Endometrial microvascular endothelial cells (primary cell): ENCODE results near the gene ARVCF. TPM values are rescaled to one million over a fixed set of nuclear protein-coding genes. Genes with fewer than 3 reads are reported as not detected.

Experiments used
- in situ Hi-C: cut with HindIII; loops from 2 replicates; pipeline ENCODE4 v1.10.0; 2017; ENCODE audit warnings: low sequenced_read_pairs, low pct_unique_long_range_greater_than_20kb; ENCODE audit errors: inconsistent ontology term
- total RNA-seq: library from RNA; depleted of rRNA; stranded (reverse); fragments of >200 nt; gene quantifications from one replicate; pipeline ENCODE4 v1.2.3, GENCODE V29; 2015; ENCODE audit errors: inconsistent ontology term

ARVCF gene
- total RNA-seq, 1 donor from 2014 or later, result 60.4 TPM

GRCh38 chr22:20054034-20054427, 37.4 kb upstream of the ARVCF start:
- in situ Hi-C loops, result no loop called here

- in situ Hi-C loops, result no loop called here
Observed at GRCh38 chr22:20053407-20054033, 36.9 kb upstream of the ARVCF start.

GRCh38 chr22:20052309-20053259, 36.0 kb upstream of the ARVCF start:
- in situ Hi-C loops, result no loop called here

- in situ Hi-C loops, result no loop called here
Observed at GRCh38 chr22:20051927-20052308, 35.3 kb upstream of the ARVCF start.

- in situ Hi-C loops, result no loop called here
Observed at GRCh38 chr22:20046730-20047129, 30.1 kb upstream of the ARVCF start.

GRCh38 chr22:20044495-20045151, 28.0 kb upstream of the ARVCF start:
- in situ Hi-C loops, result no loop called here

- in situ Hi-C loops, result no loop called here
Observed at GRCh38 chr22:20043997-20044342, 27.3 kb upstream of the ARVCF start.

GRCh38 chr22:20043057-20043996, 26.7 kb upstream of the ARVCF start:
- in situ Hi-C loops, result no loop called here

GRCh38 chr22:20040327-20041200, 23.9 kb upstream of the ARVCF start:
- in situ Hi-C loops, result no loop called here

- in situ Hi-C loops, result no loop called here
Observed at GRCh38 chr22:20039683-20040325, 23.2 kb upstream of the ARVCF start.

- in situ Hi-C loops, result no loop called here
Observed at GRCh38 chr22:20038574-20038973, 22.0 kb upstream of the ARVCF start.

- in situ Hi-C loops, result no loop called here
Observed at GRCh38 chr22:20037419-20037818, 20.8 kb upstream of the ARVCF start.

- in situ Hi-C loops, result no loop called here
Observed at GRCh38 chr22:20036535-20037392, 20.1 kb upstream of the ARVCF start.

GRCh38 chr22:20036084-20036482, 19.5 kb upstream of the ARVCF start:
- in situ Hi-C loops, result no loop called here

- in situ Hi-C loops, result no loop called here
Observed at GRCh38 chr22:20035375-20036083, 18.9 kb upstream of the ARVCF start.

- in situ Hi-C loops, result no loop called here
Observed at GRCh38 chr22:20034143-20034542, 17.5 kb upstream of the ARVCF start.
